ENCODE results near the gene PDE4C.
A peak's percentile ranks its signal among the peaks of the same experiment; 100 is the strongest.

PDE4C gene

GRCh38 chr19:18254546-18255503, 28.6 kb upstream of the PDE4C start:
- peak; percentile 68 for DNase-seq (ENCODE audit: low spot score)

- peak; percentile 40 for DNase-seq (ENCODE audit: low spot score)
Measured at GRCh38 chr19:18253716-18254115, 27.5 kb upstream of the PDE4C start.

- no peak for DNase-seq (ENCODE audit: low spot score)
Measured at GRCh38 chr19:18253130-18253529, 26.9 kb upstream of the PDE4C start.

GRCh38 chr19:18252370-18252717, 26.1 kb upstream of the PDE4C start:
- no peak for DNase-seq (ENCODE audit: low spot score)

GRCh38 chr19:18251587-18252369, 25.5 kb upstream of the PDE4C start:
- DNase-seq (ENCODE audit: low spot score), result peak; percentile 85

GRCh38 chr19:18249834-18250233, 23.6 kb upstream of the PDE4C start:
- no peak for DNase-seq (ENCODE audit: low spot score)

- no peak for DNase-seq (ENCODE audit: low spot score)
Measured at GRCh38 chr19:18245297-18245696, 19.1 kb upstream of the PDE4C start.

- DNase-seq (ENCODE audit: low spot score), result no peak
Measured at GRCh38 chr19:18239303-18239702, 13.1 kb upstream of the PDE4C start.

- DNase-seq (ENCODE audit: low spot score), result no peak
Measured at GRCh38 chr19:18234194-18234593, 8.0 kb upstream of the PDE4C start.

- DNase-seq (ENCODE audit: low spot score), result no peak
Measured at GRCh38 chr19:18233224-18233825, 7.1 kb upstream of the PDE4C start.

- no peak for DNase-seq (ENCODE audit: low spot score)
Measured at GRCh38 chr19:18232540-18233223, 6.4 kb upstream of the PDE4C start.

GRCh38 chr19:18231775-18232174, 5.5 kb upstream of the PDE4C start:
- no peak for DNase-seq (ENCODE audit: low spot score)

GRCh38 chr19:18230941-18231734, 4.9 kb upstream of the PDE4C start:
- DNase-seq (ENCODE audit: low spot score), result no peak

GRCh38 chr19:18229915-18230314, 3.7 kb upstream of the PDE4C start:
- no peak for DNase-seq (ENCODE audit: low spot score)

- DNase-seq (ENCODE audit: low spot score), result peak; percentile 60
Measured at GRCh38 chr19:18229474-18229873, 3.2 kb upstream of the PDE4C start.

- DNase-seq (ENCODE audit: low spot score), result no peak
Measured at GRCh38 chr19:18227781-18228271, 1.6 kb upstream of the PDE4C start.

GRCh38 chr19:18226956-18227780, 930 bp upstream of the PDE4C start:
- peak; percentile 47 for DNase-seq (ENCODE audit: low spot score)

GRCh38 chr19:18225355-18225701, 910 bp downstream of the PDE4C start:
- no peak for DNase-seq (ENCODE audit: low spot score)

- DNase-seq (ENCODE audit: low spot score), result peak; percentile 94
Measured at GRCh38 chr19:18224525-18225354, 1.5 kb downstream of the PDE4C start.

All from NAMALWA (cell line).